Activated B cell treated with CpG ODN at 0.5 μM for 24 hours (primary cell): ENCODE data around the gene KIF26B. TPM values are rescaled to one million over a fixed set of nuclear protein-coding genes. Genes with fewer than 3 reads are reported as not detected.

Experiments
- ATAC-seq: fragments of 200-7000 bp; cut with Tn5 transposase; one replicate; pipeline ENCODE4 v1.10.0; 2021; ENCODE audit warnings: low read depth, mild to moderate bottlenecking, moderate library complexity
- CTCF ChIA-PET: fragments of 350-600 bp; sonication (Branson Sonifier 250); formaldehyde crosslinking; loops from one replicate; lab custom pipeline; 2021; ENCODE audit warnings: antibody characterized with exemption; lab: Charles Lee
- POLR2A ChIA-PET: fragments of 350-600 bp; sonication (Branson Sonifier 250); formaldehyde crosslinking; loops from one replicate; lab custom pipeline; 2021; ENCODE audit warnings: antibody characterized with exemption; lab: Charles Lee
- DNase-seq: peaks from one replicate; pipeline ENCODE4 v3.0.0; 2022
- H3K27ac Mint-ChIP-seq: one replicate; pipeline ENCODE4 v1.8.0; 2020; ENCODE audit warnings: mixed read lengths
- H3K27me3 Mint-ChIP-seq: one replicate; pipeline ENCODE4 v1.8.0; 2021; ENCODE audit warnings: mixed read lengths
- H3K36me3 Mint-ChIP-seq: one replicate; pipeline ENCODE4 v1.8.0; 2021; ENCODE audit warnings: low read depth, mixed read lengths
- H3K4me1 Mint-ChIP-seq: one replicate; pipeline ENCODE4 v1.8.0; 2021; ENCODE audit warnings: mixed read lengths
- H3K4me3 Mint-ChIP-seq: one replicate; pipeline ENCODE4 v1.8.0; 2020; ENCODE audit warnings: mild to moderate bottlenecking, mixed read lengths
- H3K9me3 Mint-ChIP-seq: one replicate; pipeline ENCODE4 v1.8.0; 2020; ENCODE audit warnings: mixed read lengths
- intact Hi-C: fragments of 100-400 bp; cut with micrococcal nuclease; formaldehyde crosslinking; loops from one replicate; pipeline ENCODE4 v1.15.1; 2024
- total RNA-seq: library from RNA; stranded (reverse); gene quantifications from 2 replicates; pipeline ENCODE4 v1.2.3, GENCODE V29; 2022
- TF ChIP-seq, protein P1 (sequence below): fragments of 200-600 bp; IDR thresholded peaks from one replicate; pipeline ENCODE4 v1.8.0; 2022; ENCODE audit warnings: antibody characterized with exemption, mild to moderate bottlenecking

The KIF26B gene
- total RNA-seq, 1 donor from 2014 or later: 1.7 TPM

DNA sequence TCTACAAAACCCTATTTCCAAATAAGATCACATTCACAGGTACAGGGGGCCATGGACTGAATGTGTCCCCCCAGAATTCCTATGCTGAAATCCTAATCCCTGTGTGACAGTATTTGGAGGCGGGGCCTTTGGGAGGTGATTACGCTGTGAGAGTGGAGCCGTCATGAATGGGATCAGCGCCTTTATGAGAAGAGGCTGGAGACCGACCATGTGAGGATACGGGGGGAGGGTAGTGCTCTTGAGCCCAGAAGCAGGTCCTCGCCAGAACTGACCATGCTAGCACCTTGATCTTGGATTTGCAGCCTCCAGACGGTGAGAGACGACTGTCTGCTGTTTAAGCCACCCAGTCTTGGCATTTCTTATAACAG lies 23.8 kb upstream of the KIF26B start:
- H3K4me3 Mint-ChIP-seq: no peak overlapping the region
- H3K27ac Mint-ChIP-seq: no peak overlapping the region
- intact Hi-C loops: no loop called here
- DNase-seq: no peak
- TF ChIP-seq, protein P1, sequence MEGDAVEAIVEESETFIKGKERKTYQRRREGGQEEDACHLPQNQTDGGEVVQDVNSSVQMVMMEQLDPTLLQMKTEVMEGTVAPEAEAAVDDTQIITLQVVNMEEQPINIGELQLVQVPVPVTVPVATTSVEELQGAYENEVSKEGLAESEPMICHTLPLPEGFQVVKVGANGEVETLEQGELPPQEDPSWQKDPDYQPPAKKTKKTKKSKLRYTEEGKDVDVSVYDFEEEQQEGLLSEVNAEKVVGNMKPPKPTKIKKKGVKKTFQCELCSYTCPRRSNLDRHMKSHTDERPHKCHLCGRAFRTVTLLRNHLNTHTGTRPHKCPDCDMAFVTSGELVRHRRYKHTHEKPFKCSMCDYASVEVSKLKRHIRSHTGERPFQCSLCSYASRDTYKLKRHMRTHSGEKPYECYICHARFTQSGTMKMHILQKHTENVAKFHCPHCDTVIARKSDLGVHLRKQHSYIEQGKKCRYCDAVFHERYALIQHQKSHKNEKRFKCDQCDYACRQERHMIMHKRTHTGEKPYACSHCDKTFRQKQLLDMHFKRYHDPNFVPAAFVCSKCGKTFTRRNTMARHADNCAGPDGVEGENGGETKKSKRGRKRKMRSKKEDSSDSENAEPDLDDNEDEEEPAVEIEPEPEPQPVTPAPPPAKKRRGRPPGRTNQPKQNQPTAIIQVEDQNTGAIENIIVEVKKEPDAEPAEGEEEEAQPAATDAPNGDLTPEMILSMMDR: no peak
- no peak for ATAC-seq
- no peaks in the 10 kb centered on the region for H3K4me1 Mint-ChIP-seq
- ChIA-PET POLR2A (no interaction called here), CTCF (no interaction called here)
- no peaks in the 10 kb centered on the region for H3K36me3 Mint-ChIP-seq
- H3K9me3 Mint-ChIP-seq: no peaks in the 10 kb centered on the region
- H3K27me3 Mint-ChIP-seq: peaks cover 20% of the 10 kb centered on the region

DNA sequence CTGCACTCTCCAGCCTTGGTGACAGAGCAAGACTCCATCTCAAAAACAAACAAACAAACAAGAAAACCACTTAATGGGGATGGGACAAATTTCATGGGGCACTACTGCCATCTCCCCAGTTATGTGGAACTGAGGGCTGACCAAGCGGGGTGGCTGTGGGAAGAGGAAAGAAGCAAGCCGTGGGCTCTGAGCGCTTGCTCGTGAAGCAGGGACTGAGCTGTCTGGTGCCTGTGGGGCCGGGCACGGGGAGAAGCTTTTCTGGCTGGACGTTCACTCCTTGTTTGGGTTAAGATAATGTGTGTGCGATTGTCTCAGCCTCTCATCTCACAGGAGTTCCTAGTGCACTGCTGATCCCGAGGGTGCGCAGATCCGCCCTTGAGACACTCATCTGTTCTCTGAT lies 22.0 kb upstream of the KIF26B start:
- DNase-seq (no peak), ATAC-seq (no peak)
- H3K27ac Mint-ChIP-seq: no peak overlapping the region
- ChIA-PET CTCF (no interaction called here), POLR2A (no interaction called here)
- H3K4me1 Mint-ChIP-seq: no peaks in the 10 kb centered on the region
- TF ChIP-seq, protein P1: no peak
- H3K27me3 Mint-ChIP-seq: peaks cover 23% of the 10 kb centered on the region
- no peaks in the 10 kb centered on the region for H3K9me3 Mint-ChIP-seq
- H3K4me3 Mint-ChIP-seq: no peak overlapping the region
- intact Hi-C loops: no loop called here
- H3K36me3 Mint-ChIP-seq: no peaks in the 10 kb centered on the region

DNA sequence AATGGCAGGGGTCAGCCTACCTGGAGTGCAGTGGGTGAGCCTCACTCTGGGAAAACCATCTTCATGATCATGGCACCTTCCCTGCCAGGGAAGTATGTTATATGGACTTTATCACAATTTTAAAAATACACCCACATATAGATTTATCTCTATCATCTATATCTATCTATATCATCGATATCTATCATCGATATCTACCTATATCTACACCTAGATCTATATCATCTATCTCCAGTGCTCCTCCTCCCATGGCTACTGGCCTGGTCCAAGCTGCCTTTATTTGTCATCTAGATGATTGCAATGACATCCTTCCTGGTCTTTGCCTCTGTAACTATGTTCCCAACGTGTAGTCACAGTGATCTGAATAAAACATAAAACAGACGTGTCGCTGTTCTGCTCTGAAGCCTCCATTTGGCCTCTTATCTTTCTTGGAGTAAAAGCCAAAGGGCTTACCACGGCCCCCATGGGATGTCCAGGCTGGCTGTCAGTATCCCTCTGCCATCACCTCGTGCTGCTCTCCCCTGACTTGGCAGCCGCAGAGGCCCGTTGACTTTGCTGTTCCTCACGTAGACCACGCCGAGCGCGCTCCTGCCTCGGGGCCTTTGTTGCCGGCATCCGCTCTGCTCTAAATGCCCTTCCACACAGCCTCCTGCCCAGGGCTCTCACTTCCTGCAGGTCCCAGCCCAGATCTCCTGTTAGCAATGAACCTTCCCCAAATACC lies 20.6 kb upstream of the KIF26B start:
- Mint-ChIP-seq H3K4me1 (no peaks in the 10 kb centered on the region), H3K27me3 (peaks cover 21% of the 10 kb centered on the region), H3K4me3 (no peak overlapping the region), H3K27ac (no peak overlapping the region), H3K36me3 (no peaks in the 10 kb centered on the region), H3K9me3 (no peaks in the 10 kb centered on the region)
- ATAC-seq (no peak), DNase-seq (no peak)
- TF ChIP-seq, protein P1: no peak
- intact Hi-C loops: no loop called here
- ChIA-PET CTCF (no interaction called here), POLR2A (no interaction called here)

DNA sequence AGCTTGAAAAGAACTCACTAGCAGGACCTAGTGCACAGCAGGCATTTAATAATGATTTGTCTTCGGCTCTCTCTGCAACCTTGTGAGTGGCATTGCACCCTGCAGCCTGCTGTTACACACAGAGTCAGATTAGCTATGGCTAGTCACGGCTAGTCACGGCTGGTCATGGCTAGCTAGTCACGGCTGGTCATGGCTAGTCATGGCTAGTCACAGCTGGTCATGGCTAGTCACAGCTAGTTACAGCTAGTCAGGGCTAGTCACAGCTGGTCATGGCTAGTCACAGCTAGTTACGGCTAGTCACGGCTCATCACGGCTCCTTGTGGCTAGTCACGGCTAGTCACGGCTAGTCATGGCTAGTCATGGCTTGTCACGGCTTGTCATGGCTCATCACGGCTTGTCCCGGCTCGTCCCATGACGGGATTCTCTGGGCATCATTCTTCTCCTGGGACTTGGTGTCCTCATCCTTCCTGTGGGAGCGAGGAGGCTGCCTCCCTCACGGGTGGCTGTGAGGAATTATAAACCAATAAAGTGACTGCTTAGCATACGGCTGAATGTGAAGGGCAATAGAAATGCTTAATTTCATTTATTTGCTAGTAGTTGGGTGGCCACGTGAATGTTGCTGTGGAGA lies 12.5 kb upstream of the KIF26B start:
- intact Hi-C loops: no loop called here
- CTCF ChIA-PET: no interaction called here
- TF ChIP-seq, protein P1: no peak
- DNase-seq: no peak
- Mint-ChIP-seq H3K27me3 (peaks cover 15% of the 10 kb centered on the region), H3K9me3 (no peaks in the 10 kb centered on the region), H3K4me3 (no peak overlapping the region), H3K4me1 (no peaks in the 10 kb centered on the region), H3K27ac (no peak overlapping the region), H3K36me3 (no peaks in the 10 kb centered on the region)
- no peak for ATAC-seq
- POLR2A ChIA-PET: no interaction called here

DNA sequence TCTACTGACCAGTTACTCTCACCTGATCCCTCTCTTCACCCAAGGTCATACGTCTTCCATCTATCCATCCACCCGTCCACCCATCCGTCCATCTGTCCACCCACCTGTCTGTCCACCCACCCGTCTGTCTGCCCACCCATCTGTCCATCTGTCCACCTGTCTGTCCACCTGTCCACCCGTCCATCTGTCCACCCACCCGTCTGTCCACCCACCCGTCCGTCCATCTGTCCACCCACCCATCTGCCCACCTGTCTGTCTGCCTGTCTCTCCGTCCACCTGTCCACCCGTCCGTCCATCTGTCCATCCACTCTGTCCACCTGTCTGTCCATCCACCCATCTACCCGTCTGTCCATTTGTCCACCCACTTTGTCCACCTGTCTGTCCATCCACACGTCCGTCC lies 11.8 kb upstream of the KIF26B start:
- POLR2A ChIA-PET: no interaction called here
- CTCF ChIA-PET: no interaction called here
- Mint-ChIP-seq H3K27me3 (peaks cover 18% of the 10 kb centered on the region), H3K36me3 (no peaks in the 10 kb centered on the region), H3K4me1 (no peaks in the 10 kb centered on the region), H3K4me3 (no peak overlapping the region), H3K27ac (no peak overlapping the region), H3K9me3 (no peaks in the 10 kb centered on the region)
- ATAC-seq (no peak), DNase-seq (no peak)
- intact Hi-C loops: no loop called here
- TF ChIP-seq, protein P1: no peak
